HepG2 (cell line): Measurements from ENCODE around the gene APOC3. TPM values are rescaled to one million over a fixed set of nuclear protein-coding genes. Genes with fewer than 3 reads are reported as not detected.

Experiments
- CREB3 ChIP-seq: sonication (generic); formaldehyde crosslinking; IDR thresholded peaks from 2 replicates; pipeline ENCODE4 v1.5.0; 2020; ENCODE audit warnings: missing genetic modification reagents
- HNF1A ChIP-seq, 2 experiments: sonication (generic) in 1 of 2; formaldehyde crosslinking in 1 of 2; IDR thresholded peaks; 2 replicates each; pipeline versions ENCODE4 v1.4.0 to v1.6.1; 2016 to 2020; ENCODE audit warnings: borderline replicate concordance in 1 of 2, low read depth in 1 of 2, mild to moderate bottlenecking in 1 of 2, missing genetic modification reagents in 1 of 2
- MED1 ChIP-seq: sonication (generic); formaldehyde crosslinking; IDR thresholded peaks from 2 replicates; pipeline ENCODE4 v1.4.0; 2020; ENCODE audit warnings: missing genetic modification reagents
- PHF21A ChIP-seq: sonication (generic); formaldehyde crosslinking; IDR thresholded peaks from 2 replicates; pipeline ENCODE4 v1.5.0; 2020; ENCODE audit warnings: mild to moderate bottlenecking, missing genetic modification reagents
- ZBTB10 ChIP-seq: sonication (generic); formaldehyde crosslinking; IDR thresholded peaks from 2 replicates; pipeline ENCODE4 v1.4.0; 2020; ENCODE audit warnings: missing genetic modification reagents, borderline replicate concordance
- ZNF317 ChIP-seq: sonication (generic); formaldehyde crosslinking; IDR thresholded peaks from 2 replicates; pipeline ENCODE4 v1.5.0; 2020; ENCODE audit warnings: mild to moderate bottlenecking, missing genetic modification reagents
- ZNF407 ChIP-seq: sonication (generic); formaldehyde crosslinking; IDR thresholded peaks from one replicate; pipeline ENCODE4 v1.5.1; 2020; ENCODE audit warnings: mild to moderate bottlenecking, missing genetic modification reagents; ENCODE audit errors: not compliant biosample characterization
- ZNF431 ChIP-seq: sonication (generic); formaldehyde crosslinking; IDR thresholded peaks from 2 replicates; pipeline ENCODE4 v1.9.0; 2022; ENCODE audit warnings: missing genetic modification reagents, low read depth, mild to moderate bottlenecking, borderline replicate concordance
- polyA plus RNA-seq, 8 experiments: library from polyadenylated mRNA; depleted of rRNA in 3 of 8; stranded (reverse) in 7 of 8; unstranded in 1 of 8; fragments of >200 nt; fragmentation: Illumina TruSeq in 4 of 8; extraction: Trizol in 4 of 8; gene quantifications; 2 replicates each; pipeline versions ENCODE4 v1.2.1 to v1.2.3, GENCODE V29; 2011 to 2016; ENCODE audit warnings: low read depth in 4 of 8, missing spikeins in 1 of 8, mixed read lengths in 1 of 8; ENCODE audit not compliant: insufficient read depth in 1 of 8
- total RNA-seq, 5 experiments: library from RNA; depleted of rRNA; stranded (reverse); fragments of >200 nt; fragmentation: Illumina TruSeq; extraction: Trizol; gene quantifications; 2 replicates each; pipeline ENCODE4 v1.2.3, GENCODE V29; 2016; ENCODE audit warnings: low read depth in 1 of 5

APOC3 gene
- total and polyA plus RNA-seq, 2 of the 13 experiments (the other 11 are each of a cell fraction or from before 2014, with no cell fraction given): 314 to 687 TPM

- TF ChIP-seq CREB3 (CRISPR knock-in tag) (no peak), ZNF407 (CRISPR knock-in tag) (no peak), PHF21A (CRISPR knock-in tag) (peak; percentile 96), ZNF317 (CRISPR knock-in tag) (no peak), ZBTB10 (CRISPR knock-in tag) (peak; percentile 82; the same call in 1 of the 2 replicates), HNF1A (IDR thresholded peaks at IDR 0.05; ENCODE audit: low read depth) (peak; percentile 66), HNF1A (CRISPR knock-in tag; IDR thresholded peaks at IDR 0.05; ENCODE audit: borderline replicate concordance) (peak; percentile 87), ZNF431 (CRISPR knock-in tag) (peak; percentile 70; the same call in 1 of the 2 replicates), MED1 (CRISPR knock-in tag) (peak; percentile 99)
Measured at GRCh38 chr11:116832350-116833290, 2.9 kb downstream of the APOC3 start (continued).
